CD4-positive, alpha-beta memory T cell (primary cell): ENCODE results near the gene TRAPPC2. TPM values are rescaled to one million over a fixed set of nuclear protein-coding genes. Genes with fewer than 3 reads are reported as not detected.

Source experiments
- CTCF ChIA-PET: fragments of 350-600 bp; sonication (Branson Sonifier 250); formaldehyde crosslinking; loops from one replicate; lab custom pipeline; 2021; ENCODE audit warnings: inconsistent platforms; ENCODE audit not compliant: partially characterized antibody; lab: Charles Lee
- POLR2A ChIA-PET: fragments of 350-600 bp; sonication (Branson Sonifier 250); formaldehyde crosslinking; loops from one replicate; lab custom pipeline; 2021; ENCODE audit not compliant: partially characterized antibody; lab: Charles Lee
- DNase-seq, 5 donors: peaks; one replicate each; pipeline versions ENCODE4 v3.0.0 to v3.0.0-alpha.2; 2020 to 2022; ENCODE audit warnings: mixed read lengths in 1 of 5
- H3K27ac ChIP-seq: one replicate; pipeline ENCODE4 v1.7.0; 2013; ENCODE audit warnings: low read depth, low read length
- H3K27me3 ChIP-seq: 2 replicates; pipeline ENCODE4 v1.7.0; 2013; ENCODE audit warnings: mild to moderate bottlenecking, low read length, moderate library complexity; ENCODE audit not compliant: insufficient read depth
- H3K36me3 ChIP-seq: 2 replicates; pipeline ENCODE4 v1.7.0; 2013; ENCODE audit warnings: mild to moderate bottlenecking, low read length, moderate library complexity; ENCODE audit not compliant: insufficient read depth
- H3K4me1 ChIP-seq: 2 replicates; pipeline ENCODE4 v1.7.0; 2013; ENCODE audit warnings: mild to moderate bottlenecking, low read length, moderate library complexity; ENCODE audit not compliant: insufficient read depth
- H3K4me3 ChIP-seq, 2 donors: one replicate each; pipeline ENCODE4 v1.7.0; 2013; ENCODE audit warnings: low read length in 2 of 2, mild to moderate bottlenecking in 1 of 2
- H3K9me3 ChIP-seq, 2 donors: one replicate each; pipeline ENCODE4 v1.7.0; 2013; ENCODE audit warnings: low read length in 2 of 2, control low read depth in 1 of 2; ENCODE audit not compliant: control insufficient read depth in 1 of 2
- H3K27ac Mint-ChIP-seq, 7 donors: one replicate each; pipeline ENCODE4 v1.8.0; 2020 to 2021; ENCODE audit warnings: mixed read lengths in 7 of 7, mild to moderate bottlenecking in 6 of 7, inconsistent platforms in 3 of 7, moderate library complexity in 3 of 7
- H3K27me3 Mint-ChIP-seq, 2 donors: one replicate each; pipeline ENCODE4 v1.8.0; 2020 to 2021; ENCODE audit warnings: mixed read lengths in 2 of 2
- H3K36me3 Mint-ChIP-seq, 2 donors: one replicate each; pipeline ENCODE4 v1.8.0; 2020 to 2021; ENCODE audit warnings: mixed read lengths in 2 of 2, inconsistent platforms in 1 of 2, mild to moderate bottlenecking in 1 of 2
- H3K4me1 Mint-ChIP-seq, 4 donors: one replicate each; pipeline ENCODE4 v1.8.0; 2020 to 2021; ENCODE audit warnings: mixed read lengths in 4 of 4, mild to moderate bottlenecking in 1 of 4
- H3K4me3 Mint-ChIP-seq, 8 donors: one replicate each; pipeline ENCODE4 v1.8.0; 2020 to 2021; ENCODE audit warnings: mixed read lengths in 8 of 8, mild to moderate bottlenecking in 7 of 8, moderate library complexity in 6 of 8, inconsistent platforms in 3 of 8
- H3K9me3 Mint-ChIP-seq, 8 donors: one replicate each; pipeline ENCODE4 v1.8.0; 2020 to 2021; ENCODE audit warnings: mixed read lengths in 8 of 8, mild to moderate bottlenecking in 5 of 8, inconsistent platforms in 3 of 8, moderate library complexity in 1 of 8
- intact Hi-C: fragments of 100-400 bp; cut with micrococcal nuclease; formaldehyde crosslinking; loops from one replicate; pipeline ENCODE4 v1.15.1; 2023
- polyA plus RNA-seq, 2 donors: library from polyadenylated mRNA; unstranded; fragments of 300-500 nt; fragmentation: Illumina TruSeq; gene quantifications; one replicate each; pipeline ENCODE4 v1.2.3, GENCODE V29; 2021
- total RNA-seq, 2 experiments: library from RNA; stranded (reverse); gene quantifications; one replicate each; pipeline ENCODE4 v1.2.3, GENCODE V29; 2021

Gene TRAPPC2
- total and polyA plus RNA-seq, 4 experiments from 2014 or later, result 33.1 to 45.9 (median 38.1) TPM

GRCh38 chrX:13692771-13693231 lies 41.6 kb downstream of the TRAPPC2 start:
- Mint-ChIP-seq H3K36me3 (peaks cover 0 to 23% of the 10 kb centered on the region in 2 donors), H3K4me1 (peaks cover 49 to 90% (median 68%) of the 10 kb centered on the region in 4 donors), H3K4me3 (peak overlapping the region in 7 of 8 donors; percentile 2 to 57 (median 18)), H3K27me3 (no peaks in the 10 kb centered on the region), H3K9me3 (no peaks in the 10 kb centered on the region), H3K27ac (peak overlapping the region in 6 of 7 donors; percentile 1 to 94 (median 49))
- Histone ChIP-seq H3K36me3 (no peaks in the 10 kb centered on the region), H3K27me3 (no peaks in the 10 kb centered on the region), H3K27ac (no peak overlapping the region), H3K4me3 (no peak overlapping the region), H3K9me3 (no peaks in the 10 kb centered on the region), H3K4me1 (peaks cover 71% of the 10 kb centered on the region)
- no peak for DNase-seq
- ChIA-PET CTCF (interaction anchor here (1.0 kb wide), 1 partner anchor 56 kb away, joined by 3 read pairs; no protein-coding TSS in a partner anchor), POLR2A (interaction anchor here (1.7 kb wide), 1 partner anchor 42 kb away, joined by 6 read pairs; the partner anchor contains the start of genes OFD1 and TRAPPC2)
- intact Hi-C loops, result no loop called here

GRCh38 chrX:13691841-13692371 lies 42.5 kb downstream of the TRAPPC2 start:
- no peak for DNase-seq
- Mint-ChIP-seq H3K27ac (peak overlapping the region in 6 of 7 donors; percentile 52 to 94 (median 78)), H3K4me1 (peaks cover 45 to 89% (median 64%) of the 10 kb centered on the region in 4 donors), H3K27me3 (no peaks in the 10 kb centered on the region), H3K9me3 (no peaks in the 10 kb centered on the region), H3K36me3 (peaks cover 0 to 23% of the 10 kb centered on the region in 2 donors), H3K4me3 (peak overlapping the region in 5 of 8 donors; percentile 26 to 57 (median 54))
- Histone ChIP-seq H3K36me3 (no peaks in the 10 kb centered on the region), H3K4me3 (no peak overlapping the region), H3K4me1 (peaks cover 67% of the 10 kb centered on the region), H3K9me3 (no peaks in the 10 kb centered on the region), H3K27me3 (no peaks in the 10 kb centered on the region), H3K27ac (no peak overlapping the region)
- POLR2A ChIA-PET, result interaction anchor here (1.6 to 1.7 kb wide), 2 partner anchors 42 to 43 kb away, joined by 6 to 7 read pairs; partner anchors contain the start of genes OFD1 and TRAPPC2
- intact Hi-C loops, result loop anchor here (2.0 kb wide), 1 partner anchor 33 kb away; no protein-coding TSS in a partner anchor
- CTCF ChIA-PET, result interaction anchor here (0.9 to 2.3 kb wide), 2 partner anchors 25 to 29 kb away, joined by 3 to 6 read pairs; no protein-coding TSS in a partner anchor

GRCh38 chrX:13690836-13691235 lies 43.6 kb downstream of the TRAPPC2 start:
- no peaks in the 10 kb centered on the region for H3K27me3 ChIP-seq
- H3K4me1 ChIP-seq, result peaks cover 65% of the 10 kb centered on the region
- POLR2A ChIA-PET, result interaction anchor here (1.6 kb wide), 1 partner anchor 44 kb away, joined by 7 read pairs; the partner anchor contains the start of genes OFD1 and TRAPPC2
- Mint-ChIP-seq H3K4me3 (peak overlapping the region; percentile 67 to 96 (median 93)), H3K27ac (peak overlapping the region; percentile 79 to 96 (median 93)), H3K36me3 (peaks cover 0 to 21% of the 10 kb centered on the region in 2 donors), H3K9me3 (no peaks in the 10 kb centered on the region), H3K27me3 (no peaks in the 10 kb centered on the region), H3K4me1 (peaks cover 41 to 82% (median 59%) of the 10 kb centered on the region in 4 donors)
- CTCF ChIA-PET, result interaction anchor here (1.3 to 2.3 kb wide), 2 partner anchors 28 to 44 kb away, joined by 6 read pairs; partner anchors contain the start of genes OFD1 and TRAPPC2
- no peaks in the 10 kb centered on the region for H3K36me3 ChIP-seq
- intact Hi-C loops, result loop anchor here (2.0 kb wide), 1 partner anchor 32 kb away; no protein-coding TSS in a partner anchor
- no peaks in the 10 kb centered on the region for H3K9me3 ChIP-seq
- H3K27ac ChIP-seq, result peak overlapping the region; percentile 87
- H3K4me3 ChIP-seq, result peak overlapping the region in 1 of 2 donors; percentile 52
- DNase-seq, result peak in 2 of 5 donors; percentile 18 to 23

- POLR2A ChIA-PET, result interaction anchor here (1.3 to 2.9 kb wide), 6 partner anchors 26 to 62 kb away, joined by 3 to 42 read pairs (median 14); partner anchors contain the start of genes OFD1, TCEANC and TRAPPC2
- no peak for DNase-seq
Observed at GRCh38 chrX:13689741-13690211, 44.6 kb downstream of the TRAPPC2 start.

GRCh38 chrX:13688958-13689740 lies 45.3 kb downstream of the TRAPPC2 start, which contains the start of gene RAB9A:
RAB9A (plus strand) TSS chrX:13689128; CDS start chrX:13708747, 19,619 bp downstream.
- peak within 1 kb of the TSS; percentile 87 for H3K27ac ChIP-seq
- H3K9me3 ChIP-seq, result no peaks in the 10 kb centered on the region
- peak within 1 kb of the TSS; percentile 89 to 96 (median 93) for H3K4me3 Mint-ChIP-seq
- H3K4me3 ChIP-seq, result peak within 1 kb of the TSS; percentile 52
- no peaks in the 10 kb centered on the region for H3K36me3 ChIP-seq
- ChIA-PET POLR2A (interaction anchor here (0.7 to 2.9 kb wide), 16 partner anchors 9 to 607 kb away, joined by 3 to 42 read pairs (median 8); partner anchors contain the start of genes GEMIN8, OFD1, TCEANC and TRAPPC2), CTCF (interaction anchor here (1.6 to 1.8 kb wide), 3 partner anchors 20 to 49 kb away, joined by 4 to 6 read pairs (median 5); partner anchors contain the start of genes OFD1 and TRAPPC2)
- DNase-seq, result peak; percentile 77 to 83 (median 80)
- no peaks in the 10 kb centered on the region for H3K27me3 ChIP-seq
- intact Hi-C loops, result loop anchor here (1.0 to 2.0 kb wide), 2 partner anchors 36 to 45 kb away; partner anchors contain the start of genes OFD1, TCEANC and TRAPPC2
- peaks cover 0 to 14% of the 10 kb centered on the region in 2 donors for H3K36me3 Mint-ChIP-seq
- H3K4me1 ChIP-seq, result peaks cover 48% of the 10 kb centered on the region
- H3K27ac Mint-ChIP-seq, result peak within 1 kb of the TSS; percentile 94 to 97 (median 96)
- no peaks in the 10 kb centered on the region for H3K9me3 Mint-ChIP-seq
- no peaks in the 10 kb centered on the region for H3K27me3 Mint-ChIP-seq
- H3K4me1 Mint-ChIP-seq, result peaks cover 32 to 77% (median 54%) of the 10 kb centered on the region in 4 donors

More at GRCh38 chrX:13689741-13690211, 44.6 kb downstream of the TRAPPC2 start:
- Mint-ChIP-seq H3K4me1 (peaks cover 32 to 82% (median 56%) of the 10 kb centered on the region in 4 donors), H3K36me3 (peaks cover 0 to 14% of the 10 kb centered on the region in 2 donors), H3K9me3 (no peaks in the 10 kb centered on the region), H3K27ac (peak overlapping the region; percentile 79 to 96 (median 94)), H3K4me3 (peak overlapping the region; percentile 89 to 96 (median 93)), H3K27me3 (no peaks in the 10 kb centered on the region)
- H3K4me3 ChIP-seq, result peak overlapping the region; percentile 52
- H3K27ac ChIP-seq, result peak overlapping the region; percentile 87
- no peaks in the 10 kb centered on the region for H3K36me3 ChIP-seq
- H3K27me3 ChIP-seq, result no peaks in the 10 kb centered on the region
- H3K4me1 ChIP-seq, result peaks cover 55% of the 10 kb centered on the region
- CTCF ChIA-PET, result interaction anchor here (0.7 to 2.3 kb wide), 3 partner anchors 20 to 27 kb away, joined by 3 to 6 read pairs (median 5); no protein-coding TSS in a partner anchor
- no peaks in the 10 kb centered on the region for H3K9me3 ChIP-seq
- intact Hi-C loops, result loop anchor here (1.0 to 2.0 kb wide), 3 partner anchors 31 to 45 kb away; partner anchors contain the start of genes OFD1, TCEANC and TRAPPC2

- Mint-ChIP-seq H3K4me1 (peaks cover 28 to 70% (median 48%) of the 10 kb centered on the region in 4 donors), H3K9me3 (no peaks in the 10 kb centered on the region)
- POLR2A ChIA-PET, result interaction anchor here (0.9 to 2.9 kb wide), 14 partner anchors 8 to 341 kb away, joined by 3 to 42 read pairs (median 8); partner anchors contain the start of genes GEMIN8, OFD1, TCEANC and TRAPPC2
Observed at GRCh38 chrX:13688384-13688957, 45.9 kb downstream of the TRAPPC2 start.

More at GRCh38 chrX:13688384-13688957, 45.9 kb downstream of the TRAPPC2 start:
- Mint-ChIP-seq H3K4me3 (peak overlapping the region; percentile 89 to 96 (median 93)), H3K27ac (peak overlapping the region; percentile 94 to 97 (median 96)), H3K27me3 (no peaks in the 10 kb centered on the region), H3K36me3 (peaks cover 0 to 11% of the 10 kb centered on the region in 2 donors)
- intact Hi-C loops, result loop anchor here (2.0 kb wide), 1 partner anchor 36 kb away; the partner anchor contains the start of gene TCEANC
- Histone ChIP-seq H3K36me3 (no peaks in the 10 kb centered on the region), H3K27ac (peak overlapping the region; percentile 87), H3K9me3 (no peaks in the 10 kb centered on the region), H3K4me3 (peak overlapping the region; percentile 20 to 52), H3K27me3 (no peaks in the 10 kb centered on the region), H3K4me1 (peaks cover 41% of the 10 kb centered on the region)
- CTCF ChIA-PET, result interaction anchor here (0.8 to 1.8 kb wide), 5 partner anchors 19 to 341 kb away, joined by 3 to 6 read pairs (median 5); partner anchors contain the start of genes GEMIN8, OFD1 and TRAPPC2
- DNase-seq, result no peak
